ENCODE results near the gene CORO6. TPM values are rescaled to one million over a fixed set of nuclear protein-coding genes. Genes with fewer than 3 reads are reported as not detected.

Gene CORO6
- total and polyA plus RNA-seq, 2 of the 13 experiments (the other 11 are each of a cell fraction or from before 2014, with no cell fraction given): 0.42 to 0.82 TPM

GRCh38 chr17:29568331-29569244, 54.1 kb downstream of the CORO6 start, which contains the start of gene TP53I13 (continued):
- no peak for TF ChIP-seq AKNA (CRISPR knock-in tag; IDR thresholded peaks at IDR 0.05; ENCODE audit: borderline replicate concordance)
- no peak for TF ChIP-seq STAT5B (CRISPR knock-in tag; IDR thresholded peaks at IDR 0.05)
- TF ChIP-seq MTERF4 (CRISPR knock-in tag; IDR thresholded peaks at IDR 0.05): no peak
- TF ChIP-seq MAZ (IDR thresholded peaks at IDR 0.05; ENCODE audit: borderline replicate concordance, low read depth, low read length): no peak
- TF ChIP-seq MAZ (CRISPR knock-in tag; IDR thresholded peaks at IDR 0.05; ENCODE audit: low read depth): peak; percentile 49; the same call in 1 of the 2 replicates
- no peak for TF ChIP-seq ZNF644 (CRISPR knock-in tag; IDR thresholded peaks at IDR 0.05; ENCODE audit: low read depth)
- no peak for TF ChIP-seq JUND (CRISPR knock-in tag; IDR thresholded peaks at IDR 0.05)
- TF ChIP-seq ZNF687 (CRISPR knock-in tag; IDR thresholded peaks at IDR 0.05): peak; percentile 70
- TF ChIP-seq CHCHD3 (CRISPR knock-in tag; IDR thresholded peaks at IDR 0.05): no peak
- TF ChIP-seq ZNF878 (CRISPR knock-in tag; IDR thresholded peaks at IDR 0.05): no peak
- TF ChIP-seq PRDM4 (CRISPR knock-in tag; IDR thresholded peaks at IDR 0.05; ENCODE audit: borderline replicate concordance): no peak
- no peak for TF ChIP-seq ZNF337 (CRISPR knock-in tag; IDR thresholded peaks at IDR 0.05; ENCODE audit: borderline replicate concordance, low read depth)
- TF ChIP-seq ZSCAN12 (CRISPR knock-in tag; IDR thresholded peaks at IDR 0.05): no peak
- TF ChIP-seq TGIF2 (CRISPR knock-in tag; IDR thresholded peaks at IDR 0.05): peak; percentile 35; the same call in 1 of the 2 replicates
- TF ChIP-seq ELF3 (CRISPR knock-in tag; IDR thresholded peaks at IDR 0.05): no peak
- peak; percentile 23; the same call in 1 of the 2 replicates for TF ChIP-seq ERF (CRISPR knock-in tag; IDR thresholded peaks at IDR 0.05)
